Measurements from ENCODE around the gene SMIM20.
A peak's percentile ranks its signal among the peaks of the same experiment; 100 is the strongest.
"Not testable (repeated sequence)": the region's sequence is repeated elsewhere in the genome, so short reads cannot be mapped to it uniquely, and the experiment has no call there.

The SMIM20 gene

DNA sequence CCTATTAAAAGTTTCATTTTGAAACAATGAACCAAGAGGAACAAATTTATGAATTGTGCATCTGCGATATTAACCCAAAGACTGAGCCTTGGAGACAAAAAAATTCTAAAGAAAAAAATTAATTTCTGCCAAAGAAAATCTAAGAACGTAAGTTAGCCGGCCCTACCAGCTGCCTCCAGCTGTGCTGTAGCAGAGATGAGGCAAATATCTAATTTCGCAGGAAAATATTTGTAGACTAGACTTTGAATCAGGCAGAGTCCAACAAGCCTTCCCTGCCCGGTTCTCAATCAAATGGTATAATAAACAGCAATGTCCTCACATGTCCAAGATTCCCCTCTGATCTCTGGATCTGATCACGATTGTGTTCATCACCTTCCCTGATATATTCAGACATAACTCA lies 21.2 kb upstream of the SMIM20 start:
- no peak for DNase-seq

DNA sequence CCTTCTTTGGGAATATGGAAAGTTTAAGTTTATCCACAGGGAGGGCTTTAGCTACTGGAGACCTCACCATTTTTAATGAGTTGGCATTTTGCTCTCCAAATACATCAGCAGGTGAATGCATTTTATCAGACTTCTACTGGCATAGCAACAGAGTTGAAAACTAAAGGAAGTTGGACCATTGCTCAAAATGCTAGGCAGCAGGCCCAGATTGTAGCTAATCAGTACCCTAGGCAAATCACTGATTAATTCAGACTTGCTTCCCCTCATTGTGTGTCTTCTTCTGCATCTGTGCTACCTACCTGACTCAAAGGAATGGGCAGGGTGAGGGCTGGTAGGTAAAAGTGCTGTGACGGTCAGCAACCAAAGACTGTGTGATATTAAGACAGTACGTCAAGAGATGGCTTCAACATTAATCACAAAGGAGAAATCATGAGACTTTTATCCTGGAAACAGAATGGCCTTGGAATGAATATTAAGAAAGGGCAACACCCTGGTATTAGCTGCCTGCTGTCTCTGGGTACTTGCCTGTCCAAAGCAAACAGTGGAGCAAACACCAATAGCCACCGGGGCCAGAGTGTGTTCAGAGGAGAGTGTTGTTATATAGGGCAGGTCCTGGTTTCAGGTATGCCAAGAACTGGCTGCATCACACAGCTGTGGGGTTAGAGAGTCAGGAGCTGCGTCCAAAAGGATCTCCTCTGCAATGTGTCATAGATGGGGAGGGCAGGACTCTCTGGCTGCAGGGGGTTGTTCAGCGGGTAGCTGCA lies 17.1 kb upstream of the SMIM20 start:
- no peak for DNase-seq

DNA sequence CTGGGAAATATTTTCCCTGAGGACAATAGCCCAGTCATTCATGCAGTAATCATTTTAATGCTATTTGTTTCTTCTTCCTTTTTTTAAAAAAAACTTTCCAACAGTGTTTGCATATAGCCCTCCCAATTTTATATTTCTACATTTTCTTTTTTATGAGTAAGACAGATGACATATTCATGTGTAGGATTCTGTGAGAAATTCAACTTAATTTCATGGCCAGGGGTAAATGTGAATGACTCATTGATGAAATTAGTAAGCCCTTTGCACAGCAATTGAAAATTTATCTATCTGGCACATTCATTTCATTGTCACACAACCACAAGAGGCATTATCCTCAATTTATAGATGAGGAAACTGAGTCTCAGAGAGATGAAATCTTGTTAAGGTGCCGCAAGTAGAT lies 13.7 kb upstream of the SMIM20 start:
- no peak for DNase-seq

DNA sequence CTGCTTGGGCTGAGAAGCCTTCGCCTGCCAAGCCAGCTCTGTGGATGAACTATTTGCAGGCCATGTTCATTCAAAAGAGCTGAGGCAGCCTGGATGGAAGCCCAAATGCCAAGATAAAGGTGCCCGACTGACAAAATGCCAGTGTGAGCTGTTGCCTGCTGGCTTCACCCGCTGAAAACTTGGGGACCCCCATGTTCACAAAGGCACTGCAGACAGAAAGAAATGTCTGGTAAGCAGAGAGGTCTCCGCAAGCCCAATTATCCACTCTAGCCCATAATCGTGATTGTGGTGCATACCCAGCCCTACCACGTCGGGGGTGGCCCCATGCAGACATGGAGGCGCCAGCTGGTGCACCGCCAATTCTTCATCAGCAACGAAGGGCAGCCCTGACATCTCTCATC lies 13.0 kb upstream of the SMIM20 start:
- DNase-seq, result no peak

DNA sequence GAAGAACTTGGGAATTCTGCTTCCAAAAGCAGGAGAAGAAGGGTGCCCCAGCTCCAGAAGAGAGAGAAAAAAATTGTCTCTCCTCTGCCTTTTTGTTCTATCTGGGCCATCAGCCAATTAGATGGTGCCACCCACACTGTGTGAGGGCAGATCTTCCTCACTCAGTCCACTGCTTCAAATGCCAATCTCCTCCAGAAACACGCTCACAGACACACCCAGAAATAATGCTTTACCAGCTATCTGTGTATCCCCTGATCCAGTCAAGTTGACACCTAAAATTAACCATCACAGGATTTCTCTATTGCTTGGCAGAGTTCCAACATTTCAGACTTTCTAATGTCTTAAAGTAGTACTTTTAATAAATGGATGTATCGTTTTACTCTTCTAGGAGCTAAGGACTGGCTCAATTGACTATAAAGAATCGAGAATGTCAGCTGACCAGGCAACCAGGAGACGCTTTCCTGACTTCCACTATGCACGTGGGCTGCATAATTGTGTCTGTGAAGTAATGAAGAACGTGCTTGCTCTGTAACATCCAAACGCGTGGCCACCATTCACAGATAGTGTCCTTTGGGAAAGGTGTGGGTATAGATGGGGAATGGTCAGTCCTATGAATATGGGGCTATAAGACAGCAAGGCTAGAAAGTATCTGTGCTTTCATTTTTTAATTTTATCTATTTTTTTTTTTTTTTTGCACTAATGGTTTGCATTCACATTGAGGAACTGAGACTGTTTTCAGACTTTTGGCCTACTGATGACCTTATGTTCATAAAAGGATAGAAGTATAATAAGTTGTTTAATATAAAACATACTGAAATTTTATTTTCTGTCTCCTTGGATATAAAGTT lies 9.9 kb upstream of the SMIM20 start:
- no peak for DNase-seq

DNA sequence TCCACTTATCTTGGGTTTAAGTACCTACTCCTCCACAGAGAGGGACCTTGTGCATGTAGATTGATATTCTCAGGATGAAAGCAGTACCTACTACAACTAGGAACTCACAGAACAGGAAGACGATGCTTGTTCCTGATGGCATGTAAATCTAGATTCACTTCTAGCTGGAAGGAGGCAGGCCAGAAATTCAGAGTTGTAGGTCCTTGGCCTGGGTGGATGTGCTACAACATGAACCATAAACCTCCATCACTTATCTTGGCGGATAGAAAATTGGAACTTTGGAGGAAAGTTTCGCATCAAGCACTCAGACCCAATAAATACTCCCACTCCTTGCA lies 9.3 kb upstream of the SMIM20 start:
- no peak for DNase-seq

DNA sequence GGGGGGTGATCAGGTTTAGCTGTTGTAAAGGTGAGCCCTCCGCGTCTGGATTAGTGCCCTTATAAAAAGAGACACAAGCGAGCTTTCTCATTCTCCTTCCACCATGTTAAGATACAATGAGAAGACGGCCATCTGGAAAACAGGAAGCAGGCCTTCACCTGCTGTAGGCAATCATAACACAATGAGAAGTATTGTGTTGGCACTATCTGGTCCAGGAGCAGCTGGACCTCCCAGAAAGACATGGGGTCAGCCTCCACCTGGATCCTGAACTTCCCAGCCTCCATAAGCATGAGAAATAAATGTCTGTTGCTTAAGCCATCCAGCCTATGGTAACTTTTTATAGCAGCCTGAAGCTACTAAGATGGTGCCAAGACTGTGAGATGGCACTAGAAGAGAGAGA lies 8.6 kb upstream of the SMIM20 start:
- no peak for DNase-seq

DNA sequence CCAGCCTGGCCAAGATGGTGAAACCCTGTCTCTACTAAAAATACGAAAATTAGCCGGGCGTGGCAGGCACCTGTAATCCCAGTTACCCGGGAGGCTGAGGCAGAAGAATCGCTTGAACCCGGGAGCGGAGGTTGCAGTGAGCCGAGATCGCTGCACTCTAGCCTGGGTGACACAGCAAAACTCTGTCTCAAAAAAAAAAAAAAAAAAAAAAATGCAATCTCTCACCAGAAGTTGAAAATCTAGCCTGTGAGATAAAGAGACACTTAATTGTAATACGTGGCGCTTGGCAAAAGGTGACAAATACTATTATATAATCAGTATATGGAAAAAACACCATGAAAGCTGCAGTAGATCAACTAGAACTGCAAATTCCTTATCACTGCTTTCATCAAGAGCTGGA lies 7.9 kb upstream of the SMIM20 start:
- DNase-seq, result not testable (repeated sequence)

DNA sequence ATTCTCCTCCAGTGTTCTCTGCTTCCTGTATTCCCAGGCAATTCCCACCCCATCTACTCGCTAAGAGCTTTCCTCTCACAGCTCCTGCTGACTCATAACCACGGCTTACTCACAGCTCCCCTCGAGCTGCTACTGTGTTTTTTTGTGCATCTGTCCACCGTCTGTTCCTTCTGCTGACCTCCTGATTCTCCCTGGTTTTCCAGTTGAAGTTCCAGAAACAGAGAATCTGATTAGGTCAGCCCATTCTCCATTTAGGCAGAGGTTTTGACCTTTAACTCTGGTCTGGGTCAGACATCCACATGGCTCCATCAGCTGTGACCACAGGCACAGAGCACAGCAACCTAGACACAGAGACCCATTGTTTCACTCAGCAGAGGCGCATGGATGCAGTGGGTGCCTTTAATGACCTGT lies 5.5 kb upstream of the SMIM20 start:
- DNase-seq, result peak; percentile 3

DNA sequence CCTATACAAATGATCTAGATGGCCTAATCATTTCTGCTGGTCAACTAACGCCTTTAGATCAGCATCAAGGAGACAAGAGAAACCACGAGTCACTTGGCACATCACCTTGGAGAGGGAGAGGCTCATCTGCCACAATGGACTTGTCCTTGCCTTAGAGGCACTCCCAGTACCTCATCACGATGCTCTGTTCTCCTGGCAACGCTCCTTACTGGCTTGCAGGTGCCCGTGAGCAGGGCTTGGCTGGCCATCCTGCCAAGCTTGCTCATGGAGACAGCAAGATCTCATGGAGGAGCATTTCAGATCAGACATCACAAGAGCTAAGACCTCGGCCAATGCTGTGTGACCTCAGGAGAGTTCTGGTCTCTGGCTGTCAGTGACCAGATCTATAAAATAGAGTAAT lies 2.7 kb upstream of the SMIM20 start:
- no peak for DNase-seq

DNA sequence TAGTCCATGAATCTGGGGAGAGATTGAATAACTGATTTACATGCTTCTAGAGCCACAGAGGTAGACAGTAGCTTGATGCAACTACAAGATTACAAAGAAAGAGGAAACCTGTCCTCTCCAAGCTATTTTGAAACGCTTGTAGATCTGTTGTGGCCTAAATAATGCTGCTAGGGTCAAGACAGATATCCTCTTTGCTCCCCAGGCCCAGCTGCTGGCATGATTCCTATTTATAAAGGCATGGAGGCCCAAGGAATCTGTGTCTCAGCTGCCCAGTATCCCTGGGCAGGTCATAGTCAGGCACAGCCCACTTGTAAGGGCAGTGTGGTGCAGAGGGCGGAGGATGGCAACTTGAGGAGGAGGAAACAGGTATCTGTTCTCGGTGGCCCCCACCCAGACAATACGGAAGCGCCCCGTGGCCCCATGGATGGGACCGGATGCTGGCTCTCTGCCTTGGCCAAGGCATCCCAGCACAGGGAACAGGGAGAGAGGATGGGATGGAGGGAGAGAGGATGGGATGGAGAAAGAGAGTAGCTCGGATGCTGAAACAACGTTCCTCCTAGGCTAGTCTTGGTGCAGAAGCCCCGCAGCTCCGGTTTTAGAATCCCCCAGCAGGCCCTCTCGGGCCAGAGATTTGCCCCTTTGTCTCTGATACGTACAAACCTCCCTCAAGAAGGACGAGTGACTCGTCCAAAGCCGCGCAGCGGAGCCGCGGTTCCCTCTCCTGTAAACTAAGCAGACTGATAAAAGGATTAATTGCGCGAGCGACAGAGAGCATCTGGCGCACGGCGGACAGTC lies 767 bp upstream of the SMIM20 start:
- DNase-seq, result no peak

DNA sequence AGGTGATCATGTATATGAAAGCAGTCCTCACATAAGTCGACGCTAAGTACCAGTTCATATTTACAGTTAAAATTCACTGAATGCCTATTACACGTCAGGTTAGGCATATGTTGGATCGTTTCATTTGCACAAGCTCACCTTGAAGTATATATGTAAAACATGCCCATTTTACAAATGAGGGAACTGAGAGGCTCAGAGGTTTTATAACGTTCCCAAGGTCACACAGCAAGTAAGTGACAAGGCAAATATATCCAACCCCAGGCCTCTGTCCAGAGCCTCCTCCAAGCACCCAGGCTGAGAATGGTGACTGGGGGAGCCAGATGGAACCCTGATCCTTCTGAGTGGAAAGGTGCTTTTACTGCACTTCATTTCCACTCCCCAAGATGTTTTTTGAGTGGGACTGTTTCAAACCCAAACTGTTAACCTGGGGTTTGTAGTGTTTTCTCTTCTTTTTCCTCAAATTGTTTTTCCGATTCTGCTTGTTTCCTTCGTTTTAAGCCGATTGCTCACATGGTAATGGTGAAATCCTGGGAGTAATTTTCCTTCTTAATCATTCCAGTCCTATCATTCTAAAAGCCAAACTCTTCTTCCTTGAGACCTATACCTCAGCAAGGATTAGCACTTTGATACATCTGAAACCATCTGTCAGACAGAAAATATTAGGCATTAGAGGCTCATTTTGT lies 791 bp downstream of the SMIM20 start:
- peak; percentile 94 for DNase-seq

DNA sequence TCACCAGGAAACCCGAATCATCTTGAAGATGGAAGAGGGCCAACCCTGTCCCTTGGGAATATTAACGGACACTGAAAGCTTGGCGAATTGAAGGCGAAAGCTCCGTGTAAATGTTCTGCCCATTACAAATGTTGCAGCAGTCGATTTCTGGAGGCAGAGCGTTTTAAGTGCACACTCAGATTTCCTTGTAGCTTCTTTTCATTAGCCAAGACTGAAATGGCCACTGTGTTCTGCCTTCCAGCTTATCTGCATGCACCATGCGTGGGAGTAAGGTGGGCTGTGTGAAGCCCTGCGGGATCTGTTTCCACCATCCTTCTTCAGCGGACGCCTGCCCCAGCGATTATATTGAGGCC lies 1.3 kb downstream of the SMIM20 start:
- DNase-seq, result no peak

DNA sequence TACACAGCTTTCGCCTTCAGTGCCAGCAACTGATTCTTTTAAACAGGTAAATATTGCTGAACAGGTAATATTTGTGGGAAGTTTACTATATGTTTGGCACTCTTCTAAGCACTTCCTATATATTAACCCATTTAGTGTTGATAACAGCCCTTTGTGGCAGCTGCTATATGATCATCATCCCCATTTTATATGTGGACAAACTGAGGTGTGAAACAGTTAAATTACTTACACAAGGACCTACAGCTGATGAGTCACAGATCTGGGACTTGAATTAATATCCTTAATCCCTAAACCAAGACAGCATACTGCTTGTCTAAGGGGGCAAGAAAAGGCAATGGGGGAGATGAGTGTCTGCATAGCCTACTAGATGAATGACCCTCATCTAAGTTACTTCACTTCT lies 2.9 kb downstream of the SMIM20 start:
- no peak for DNase-seq

DNA sequence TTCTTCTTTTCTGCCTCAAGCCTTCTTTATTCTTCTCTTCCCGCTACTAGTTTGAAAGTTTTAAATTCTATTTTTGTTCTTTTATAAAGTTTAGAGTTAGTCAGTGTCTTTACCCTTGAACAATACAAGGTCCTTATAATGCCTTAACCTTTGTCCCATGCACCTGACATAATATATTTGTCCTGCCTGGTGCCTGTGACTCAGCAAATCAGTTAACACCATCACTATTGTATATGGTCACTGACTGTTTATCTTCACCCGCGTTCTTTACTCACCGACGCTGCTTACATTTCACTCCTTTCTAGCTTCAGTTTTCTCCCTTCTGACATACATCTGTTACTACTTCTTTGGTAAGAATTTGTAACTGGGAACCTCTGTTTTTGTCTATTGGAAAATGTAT lies 5.7 kb downstream of the SMIM20 start:
- DNase-seq, result no peak

DNA sequence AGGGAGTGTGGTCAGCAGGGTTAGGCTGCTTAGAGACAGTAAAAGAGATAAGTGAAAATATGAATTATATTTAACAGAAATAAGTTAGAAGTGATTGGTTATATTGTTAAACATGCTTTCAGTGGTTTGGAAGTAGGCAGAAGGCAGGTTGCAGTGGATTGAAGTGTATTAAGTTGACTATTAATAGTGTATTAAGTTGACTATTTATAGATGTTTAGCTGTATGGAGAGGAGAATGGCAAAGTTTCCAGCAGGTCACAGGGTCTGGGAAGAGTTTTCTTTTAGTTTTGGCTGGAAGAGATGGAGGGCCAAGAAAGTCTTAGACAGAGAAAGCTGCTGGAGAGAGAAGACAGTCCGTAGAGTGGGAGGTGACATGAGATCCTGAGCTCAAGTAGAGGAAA lies 7.9 kb downstream of the SMIM20 start:
- no peak for DNase-seq

DNA sequence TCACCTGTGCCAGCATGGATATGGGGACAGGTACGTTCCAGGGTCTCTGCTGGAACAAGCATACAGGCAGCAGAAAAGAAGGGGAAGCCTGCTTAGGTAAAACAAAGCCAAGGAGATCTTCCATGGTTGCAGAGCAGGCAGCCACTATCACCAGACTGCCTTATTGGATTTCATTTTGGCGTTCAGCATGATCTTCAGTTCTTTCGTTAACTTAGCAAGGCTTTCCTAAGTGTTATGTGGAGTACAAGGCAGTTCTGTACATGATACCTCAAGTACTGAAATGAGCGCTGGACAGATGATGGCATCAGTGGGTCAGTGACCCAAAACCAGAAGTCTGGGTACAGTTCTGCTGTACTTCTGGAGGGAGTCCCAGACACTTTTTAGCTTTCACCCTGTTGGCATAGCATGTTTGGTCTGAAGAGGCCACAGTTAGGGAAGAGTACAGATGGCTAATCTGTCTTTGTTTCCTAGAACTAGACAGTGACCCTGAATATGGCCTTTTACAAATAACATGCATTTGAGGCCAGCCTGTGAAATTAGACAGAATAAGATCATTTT lies 8.9 kb downstream of the SMIM20 start:
- DNase-seq, result no peak

DNA sequence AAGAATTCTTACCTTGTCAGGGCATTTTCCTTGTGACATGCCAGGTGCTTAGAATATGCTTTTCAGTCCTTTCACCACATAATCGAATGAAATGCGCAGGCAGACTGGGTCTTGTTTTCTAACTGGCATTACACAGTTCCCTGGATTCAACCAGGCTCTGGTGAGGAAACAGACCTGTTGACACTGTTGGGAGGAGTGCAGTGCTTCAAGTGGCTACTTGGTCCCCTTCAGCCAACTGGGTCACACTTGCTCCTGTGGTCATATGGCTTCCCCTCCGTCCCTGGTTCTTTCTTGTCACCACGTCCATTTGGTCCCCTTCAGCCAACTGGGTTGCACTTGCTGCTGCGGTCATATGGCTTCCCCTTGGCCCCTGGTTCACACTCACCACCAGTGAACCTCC lies 9.7 kb downstream of the SMIM20 start:
- DNase-seq, result no peak

DNA sequence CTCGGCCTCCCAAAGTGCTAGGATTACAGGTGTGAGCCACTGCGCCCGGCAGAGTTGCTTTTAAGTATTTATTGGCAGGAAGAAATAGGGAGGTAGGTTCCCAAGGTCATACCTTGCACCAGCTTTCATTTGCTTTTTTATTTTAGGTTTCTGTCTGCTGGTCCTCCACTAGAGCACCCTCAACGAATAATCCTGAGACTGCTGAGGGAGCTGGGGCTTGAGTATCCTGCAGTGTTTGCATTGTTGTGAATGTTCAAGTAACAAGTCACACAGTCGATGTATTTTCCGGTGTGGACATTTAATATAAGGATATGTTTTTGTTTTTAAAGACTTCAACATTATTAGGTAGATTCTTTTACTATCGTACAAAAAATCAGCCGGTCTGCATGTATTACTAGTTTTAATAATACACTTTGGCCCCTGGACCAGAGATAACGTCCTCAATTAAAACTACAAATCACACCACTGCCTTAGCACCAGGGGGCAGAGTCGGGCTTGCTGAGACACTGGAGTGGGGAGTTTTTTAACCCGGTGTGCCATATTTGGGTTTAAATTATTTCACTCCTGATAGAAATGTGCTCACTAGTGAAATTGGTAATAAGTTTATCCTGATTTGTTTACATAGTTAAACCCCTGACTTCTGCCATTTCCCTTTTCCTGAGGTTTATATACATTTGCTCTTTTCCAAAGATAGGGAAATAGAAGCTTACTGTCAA lies 11.6 kb downstream of the SMIM20 start:
- no peak for DNase-seq

DNA sequence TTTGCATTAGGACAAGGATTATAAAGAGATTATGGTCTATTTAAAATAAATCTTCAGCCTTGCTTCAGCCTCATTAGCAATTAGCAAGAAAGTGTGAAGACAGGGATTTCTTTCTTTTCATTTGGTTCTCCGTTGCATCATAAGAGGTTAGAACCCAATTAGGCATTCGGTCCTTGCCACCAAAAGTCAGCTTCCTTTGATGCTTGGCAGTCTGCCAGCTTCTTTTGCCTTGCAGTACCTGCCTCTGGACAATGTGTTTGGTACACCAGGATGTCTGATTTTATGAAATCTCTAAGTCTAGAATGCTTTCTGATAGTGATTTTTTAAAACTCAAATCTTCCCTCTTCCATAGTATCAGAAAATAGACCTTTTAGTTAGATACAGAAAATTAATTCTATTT lies 12.4 kb downstream of the SMIM20 start:
- no peak for DNase-seq

DNA sequence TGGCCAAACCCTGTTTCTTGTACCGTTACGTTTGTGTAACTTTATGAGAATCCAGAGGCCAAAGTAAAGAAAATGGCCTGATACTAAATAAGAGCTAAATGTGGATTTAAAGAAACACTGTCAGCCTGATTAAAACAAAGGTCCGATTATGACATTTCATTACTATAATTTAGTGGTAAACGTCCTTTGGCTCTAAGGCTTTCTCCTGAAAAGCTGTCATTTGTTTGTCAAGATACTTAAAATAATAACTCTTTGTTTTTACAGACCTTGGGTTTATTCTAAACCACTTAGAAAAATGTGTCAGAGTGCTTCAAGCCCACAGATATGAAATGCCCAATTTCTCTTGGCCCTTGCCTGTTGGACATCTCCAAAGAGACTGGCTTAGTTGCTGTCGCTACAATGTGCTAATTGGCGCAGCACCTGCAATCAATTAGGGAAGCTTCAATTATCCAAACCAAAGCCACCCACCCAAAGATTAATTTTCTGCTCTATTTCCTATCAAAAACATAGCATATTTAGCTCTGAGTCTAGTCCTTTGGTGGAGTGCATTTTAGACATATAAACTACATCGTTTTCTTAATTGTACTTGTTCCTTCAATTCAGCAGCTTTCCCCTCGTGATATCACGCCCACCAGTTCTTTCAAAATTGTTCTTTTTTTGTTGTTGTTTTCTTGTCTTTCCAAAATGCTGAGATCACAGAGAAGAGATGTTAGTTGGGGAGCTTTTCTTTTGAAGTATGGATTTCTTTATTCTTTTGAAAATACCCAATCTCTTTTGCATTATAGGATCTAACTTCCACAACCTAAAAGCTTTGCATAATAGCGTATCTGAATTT lies 13.6 kb downstream of the SMIM20 start:
- DNase-seq, result no peak

Measured in NCI-H524 treated with DMSO at 0.1 percent for 48 hours (cell line).